ENCODE data around the gene ADAMTS16.

- TF ChIP-seq GATA2 (IDR thresholded peaks at IDR 0.05; ENCODE audit: low read depth, low read length) (no peak), GATA3 (IDR thresholded peaks at IDR 0.05; ENCODE audit: low read depth, low read length) (no peak)
These were observed 155.9 kb downstream of the ADAMTS16 start for GRCh38 chr5:5296051-5296450.

Measured in SH-SY5Y (cell line).